A673 (cell line): ENCODE data around the gene DZANK1. TPM values are rescaled to one million over a fixed set of nuclear protein-coding genes. Genes with fewer than 3 reads are reported as not detected.

Experiments used
- BruUV-seq: library from RNA; stranded (reverse); fragments of 400-500 nt; replicated peaks from 2 replicates; lab custom pipeline; 2021; lab: Mats Ljungman, UMichigan
- CTCF ChIA-PET: fragments of 300-600 bp; sonication (Branson Sonifier 250); formaldehyde crosslinking; loops from one replicate; lab custom pipeline; 2022; ENCODE audit warnings: antibody characterized with exemption; lab: Charles Lee
- POLR2A ChIA-PET: fragments of 300-600 bp; sonication (Branson Sonifier 250); formaldehyde crosslinking; loops from one replicate; lab custom pipeline; 2022; ENCODE audit warnings: antibody characterized with exemption; ENCODE audit not compliant: low non-redundant PET; lab: Charles Lee
- DNase-seq: peaks from one replicate; pipeline ENCODE4 v3.0.0-alpha.2; 2015; ENCODE audit warnings: low spot score
- H3K27ac ChIP-seq: fragments of 200-600 bp; sonication (generic); 2 replicates; pipeline ENCODE4 v1.5.1; 2016; ENCODE audit warnings: mixed run types, low read depth, mild to moderate bottlenecking, mixed read lengths, antibody characterized with exemption, low read length; ENCODE audit not compliant: poor library complexity, severe bottlenecking
- H3K27me3 ChIP-seq: fragments of 200-600 bp; sonication (generic); replicated peaks from 2 replicates; pipeline ENCODE4 v1.6.1; 2017; ENCODE audit warnings: mixed run types, low read depth, mild to moderate bottlenecking, mixed read lengths, antibody characterized with exemption, low read length; ENCODE audit not compliant: insufficient read depth, poor library complexity
- H3K36me3 ChIP-seq: fragments of 200-600 bp; sonication (generic); 2 replicates; pipeline ENCODE4 v1.6.1; 2016; ENCODE audit warnings: mixed run types, mild to moderate bottlenecking, mixed read lengths, antibody characterized with exemption, low read length; ENCODE audit not compliant: insufficient read depth, poor library complexity, severe bottlenecking
- H3K4me1 ChIP-seq: fragments of 200-600 bp; sonication (generic); 2 replicates; pipeline ENCODE4 v1.6.1; 2017; ENCODE audit warnings: mixed run types, mild to moderate bottlenecking, mixed read lengths, antibody characterized with exemption, low read length; ENCODE audit not compliant: insufficient read depth, poor library complexity, severe bottlenecking
- H3K4me3 ChIP-seq: fragments of 200-600 bp; sonication (generic); 2 replicates; pipeline ENCODE4 v1.5.1; 2016; ENCODE audit warnings: low read depth, mixed run types, mild to moderate bottlenecking, mixed read lengths, low read length; ENCODE audit not compliant: poor library complexity, severe bottlenecking
- H3K9me3 ChIP-seq: fragments of 200-600 bp; sonication (generic); 2 replicates; pipeline ENCODE4 v1.6.1; 2016; ENCODE audit warnings: mixed run types, low read depth, mild to moderate bottlenecking, mixed read lengths, antibody characterized with exemption, low read length; ENCODE audit not compliant: poor library complexity, severe bottlenecking
- EZH2 ChIP-seq: fragments of 200-600 bp; sonication (generic); IDR thresholded peaks from 2 replicates; pipeline ENCODE4 v1.6.1; 2017; ENCODE audit warnings: borderline replicate concordance, low read depth, mild to moderate bottlenecking, mixed read lengths, antibody characterized with exemption, low read length; ENCODE audit not compliant: poor library complexity, severe bottlenecking
- intact Hi-C: fragments of 100-400 bp; cut with micrococcal nuclease; formaldehyde crosslinking; loops from one replicate; pipeline ENCODE4 v1.10.0; 2022; ENCODE audit not compliant: unreplicated experiment
- total RNA-seq: library from RNA; stranded (reverse); gene quantifications from 2 replicates; pipeline ENCODE4 v1.2.3, GENCODE V29; 2021
- TF ChIP-seq, protein P1 (sequence below): fragments of 300-800, 200-600 bp; sonication (generic); conservative IDR thresholded peaks from 2 replicates; pipeline ENCODE4 v1.5.1; 2017; ENCODE audit warnings: low read depth, mild to moderate bottlenecking, antibody characterized with exemption, low read length, moderate library complexity, mixed read lengths

Gene DZANK1
- total RNA-seq, 1 experiment from 2014 or later: 3.9 TPM

GRCh38 chr20:18372296-18372695, 94.5 kb downstream of the DZANK1 start:
- TF ChIP-seq EZH2: no peak
- TF ChIP-seq, protein P1, sequence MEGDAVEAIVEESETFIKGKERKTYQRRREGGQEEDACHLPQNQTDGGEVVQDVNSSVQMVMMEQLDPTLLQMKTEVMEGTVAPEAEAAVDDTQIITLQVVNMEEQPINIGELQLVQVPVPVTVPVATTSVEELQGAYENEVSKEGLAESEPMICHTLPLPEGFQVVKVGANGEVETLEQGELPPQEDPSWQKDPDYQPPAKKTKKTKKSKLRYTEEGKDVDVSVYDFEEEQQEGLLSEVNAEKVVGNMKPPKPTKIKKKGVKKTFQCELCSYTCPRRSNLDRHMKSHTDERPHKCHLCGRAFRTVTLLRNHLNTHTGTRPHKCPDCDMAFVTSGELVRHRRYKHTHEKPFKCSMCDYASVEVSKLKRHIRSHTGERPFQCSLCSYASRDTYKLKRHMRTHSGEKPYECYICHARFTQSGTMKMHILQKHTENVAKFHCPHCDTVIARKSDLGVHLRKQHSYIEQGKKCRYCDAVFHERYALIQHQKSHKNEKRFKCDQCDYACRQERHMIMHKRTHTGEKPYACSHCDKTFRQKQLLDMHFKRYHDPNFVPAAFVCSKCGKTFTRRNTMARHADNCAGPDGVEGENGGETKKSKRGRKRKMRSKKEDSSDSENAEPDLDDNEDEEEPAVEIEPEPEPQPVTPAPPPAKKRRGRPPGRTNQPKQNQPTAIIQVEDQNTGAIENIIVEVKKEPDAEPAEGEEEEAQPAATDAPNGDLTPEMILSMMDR: no peak
- intact Hi-C loops: no loop called here
- Histone ChIP-seq H3K4me3 (no peak overlapping the region), H3K9me3 (no peaks in the 10 kb centered on the region), H3K4me1 (no peaks in the 10 kb centered on the region), H3K36me3 (no peaks in the 10 kb centered on the region), H3K27me3 (peaks cover 5% of the 10 kb centered on the region), H3K27ac (no peak overlapping the region)
- BruUV-seq: no TSS peak
- no peak for DNase-seq
- POLR2A ChIA-PET: no interaction called here
- CTCF ChIA-PET: no interaction called here

- H3K4me1 ChIP-seq: no peaks in the 10 kb centered on the region
- DNase-seq: no peak
- H3K9me3 ChIP-seq: no peaks in the 10 kb centered on the region
- no peak overlapping the region for H3K27ac ChIP-seq
- TF ChIP-seq, protein P1: no peak
- TF ChIP-seq EZH2: no peak
- H3K4me3 ChIP-seq: no peak overlapping the region
- POLR2A ChIA-PET: no interaction called here
- CTCF ChIA-PET: no interaction called here
- no peaks in the 10 kb centered on the region for H3K27me3 ChIP-seq
- intact Hi-C loops: no loop called here
- BruUV-seq: no TSS peak
- no peaks in the 10 kb centered on the region for H3K36me3 ChIP-seq
These were observed 102.1 kb downstream of the DZANK1 start for GRCh38 chr20:18364768-18365167.

DNA sequence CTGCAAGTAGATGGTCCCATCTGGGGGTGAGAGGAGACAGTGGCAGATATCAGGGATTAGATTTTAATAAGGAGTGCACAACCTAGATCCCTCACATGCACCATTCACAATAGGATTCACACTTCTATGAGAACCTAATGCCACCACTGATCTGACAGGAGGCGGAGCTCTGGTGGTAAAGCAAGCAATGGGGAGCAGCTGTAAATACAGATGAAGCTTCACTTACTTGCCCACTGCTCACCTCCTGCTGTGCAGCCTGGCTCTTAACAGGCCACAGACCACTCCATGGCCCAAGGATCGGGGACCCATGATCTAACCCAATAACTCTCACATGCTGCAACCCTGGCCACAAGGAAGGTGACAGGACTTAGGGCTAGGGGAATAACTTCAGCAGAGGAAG, 103.1 kb downstream of the DZANK1 start:
- ChIA-PET CTCF (no interaction called here), POLR2A (no interaction called here)
- TF ChIP-seq, protein P1: no peak
- TF ChIP-seq EZH2: no peak
- H3K9me3 ChIP-seq: no peaks in the 10 kb centered on the region
- H3K27me3 ChIP-seq: no peaks in the 10 kb centered on the region
- H3K36me3 ChIP-seq: no peaks in the 10 kb centered on the region
- H3K4me3 ChIP-seq: no peak overlapping the region
- no peaks in the 10 kb centered on the region for H3K4me1 ChIP-seq
- BruUV-seq: no TSS peak
- DNase-seq: no peak
- no peak overlapping the region for H3K27ac ChIP-seq
- intact Hi-C loops: no loop called here
